Measurements from ENCODE around the gene HUS1B. TPM values are rescaled to one million over a fixed set of nuclear protein-coding genes. Genes with fewer than 3 reads are reported as not detected.

HUS1B gene
- total RNA-seq, 1 experiment from 2014 or later: 0.10 TPM

- Histone ChIP-seq H3K27ac (no peak overlapping the region), H3K4me3 (no peak overlapping the region), H3K36me3 (no peaks in the 10 kb centered on the region), H3K9me3 (replicated peaks) (no peaks in the 10 kb centered on the region), H3K4me1 (peaks cover 4% of the 10 kb centered on the region), H3K27me3 (no peaks in the 10 kb centered on the region)
- no peak for DNase-seq
These were observed 35.0 kb downstream of the HUS1B start for GRCh38 chr6:621931-622330.

DNA sequence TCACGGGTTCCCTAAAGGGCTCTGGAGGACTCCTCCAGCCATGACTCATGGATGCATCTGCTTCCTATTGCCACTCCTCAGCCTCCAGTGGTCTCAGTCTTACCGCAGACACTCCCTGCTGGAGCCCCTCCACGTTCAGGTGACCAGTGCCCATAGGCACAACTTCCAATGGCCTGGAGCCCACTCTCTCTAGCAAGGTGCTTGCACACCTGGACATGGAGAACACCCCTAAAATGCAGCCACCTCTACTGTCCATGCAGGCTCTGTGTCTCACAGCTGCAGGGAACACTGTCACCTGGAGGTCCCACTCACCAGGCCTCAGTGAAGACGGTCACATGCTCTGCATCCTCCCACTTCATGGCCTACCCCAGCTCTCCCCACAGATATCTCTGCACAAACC is 36.0 kb downstream of the HUS1B start:
- no peaks in the 10 kb centered on the region for H3K9me3 ChIP-seq (replicated peaks)
- DNase-seq: no peak
- no peaks in the 10 kb centered on the region for H3K27me3 ChIP-seq
- H3K4me3 ChIP-seq: no peak overlapping the region
- peaks cover 4% of the 10 kb centered on the region for H3K4me1 ChIP-seq
- H3K27ac ChIP-seq: no peak overlapping the region
- H3K36me3 ChIP-seq: no peaks in the 10 kb centered on the region

DNA sequence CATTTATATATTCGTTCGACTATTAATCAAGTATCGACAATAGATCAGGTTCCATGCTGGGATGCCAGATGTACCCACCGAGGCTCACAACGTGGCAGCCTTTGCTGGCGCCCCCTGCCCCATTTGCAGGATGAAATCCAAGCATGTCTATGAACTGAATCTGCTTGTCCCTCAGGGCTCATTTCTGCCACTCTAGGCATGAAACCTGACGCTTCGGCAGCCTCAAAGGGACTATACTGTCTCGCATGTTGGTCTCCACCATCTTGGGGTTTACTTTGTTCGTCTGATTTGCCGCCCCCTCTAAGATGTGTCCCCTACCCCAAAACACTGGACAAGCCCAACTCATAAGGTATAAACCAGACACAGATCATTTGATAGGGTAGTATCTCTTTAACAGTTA is 36.7 kb downstream of the HUS1B start:
- no peak overlapping the region for H3K4me3 ChIP-seq
- DNase-seq: no peak
- H3K27me3 ChIP-seq: no peaks in the 10 kb centered on the region
- H3K4me1 ChIP-seq: no peaks in the 10 kb centered on the region
- H3K9me3 ChIP-seq (replicated peaks): no peaks in the 10 kb centered on the region
- H3K36me3 ChIP-seq: no peaks in the 10 kb centered on the region
- no peak overlapping the region for H3K27ac ChIP-seq

GRCh38 chr6:617456-618100 is 39.3 kb downstream of the HUS1B start:
- Histone ChIP-seq H3K27me3 (no peaks in the 10 kb centered on the region), H3K27ac (no peak overlapping the region), H3K36me3 (no peaks in the 10 kb centered on the region), H3K4me3 (no peak overlapping the region), H3K9me3 (replicated peaks) (no peaks in the 10 kb centered on the region), H3K4me1 (no peaks in the 10 kb centered on the region)
- peak in 1 of 2 experiments; percentile 14 for DNase-seq

GRCh38 chr6:613981-614380 is 42.9 kb downstream of the HUS1B start:
- no peak overlapping the region for H3K27ac ChIP-seq
- no peaks in the 10 kb centered on the region for H3K9me3 ChIP-seq (replicated peaks)
- H3K4me1 ChIP-seq: no peaks in the 10 kb centered on the region
- no peak for DNase-seq
- no peaks in the 10 kb centered on the region for H3K27me3 ChIP-seq
- H3K36me3 ChIP-seq: no peaks in the 10 kb centered on the region
- H3K4me3 ChIP-seq: no peak overlapping the region

DNA sequence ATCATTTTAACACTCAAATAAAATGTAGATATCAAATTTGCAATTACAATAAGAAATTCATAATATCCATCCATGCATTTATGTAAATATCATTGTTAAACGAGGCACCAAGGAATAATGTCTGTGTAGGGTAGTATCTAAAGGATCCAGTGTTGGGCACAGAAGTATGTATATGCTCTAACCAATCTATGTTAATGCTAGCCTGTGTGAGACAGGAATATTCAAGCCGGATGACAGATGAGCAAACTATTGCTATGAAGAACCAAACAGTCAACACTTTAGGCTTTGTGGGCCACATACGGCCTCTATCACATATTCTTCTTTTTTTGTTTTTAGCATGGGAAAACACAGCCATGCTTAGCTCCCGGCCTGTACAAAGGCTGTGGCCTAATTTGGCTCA is 45.0 kb downstream of the HUS1B start:
- no peak for DNase-seq
- Histone ChIP-seq H3K4me1 (no peaks in the 10 kb centered on the region), H3K9me3 (replicated peaks) (no peaks in the 10 kb centered on the region), H3K36me3 (no peaks in the 10 kb centered on the region), H3K4me3 (no peak overlapping the region), H3K27ac (no peak overlapping the region), H3K27me3 (no peaks in the 10 kb centered on the region)

DNA sequence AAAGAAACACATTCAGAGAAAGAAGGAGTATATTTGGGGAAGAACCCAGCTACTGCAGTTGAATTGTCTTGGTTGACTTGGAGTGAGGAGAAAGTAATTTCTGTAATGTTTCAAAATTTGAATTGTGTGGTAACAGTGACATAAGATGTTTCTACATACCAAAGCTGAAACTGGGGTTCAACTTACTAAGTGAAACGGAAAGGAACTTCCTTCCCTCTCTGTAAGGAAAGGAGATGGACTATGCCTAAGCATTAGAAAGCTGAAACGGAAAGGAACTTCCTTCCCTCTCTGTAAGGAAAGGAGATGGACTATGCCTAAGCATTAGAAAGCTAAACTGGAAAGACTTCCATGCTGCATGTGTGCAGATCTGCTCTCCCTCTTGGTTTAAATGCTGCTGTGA is 46.0 kb downstream of the HUS1B start:
- no peaks in the 10 kb centered on the region for H3K36me3 ChIP-seq
- H3K27me3 ChIP-seq: no peaks in the 10 kb centered on the region
- no peak overlapping the region for H3K4me3 ChIP-seq
- no peaks in the 10 kb centered on the region for H3K9me3 ChIP-seq (replicated peaks)
- H3K4me1 ChIP-seq: no peaks in the 10 kb centered on the region
- H3K27ac ChIP-seq: no peak overlapping the region
- DNase-seq: no peak

GRCh38 chr6:609905-610304 is 47.0 kb downstream of the HUS1B start:
- no peaks in the 10 kb centered on the region for H3K27me3 ChIP-seq
- DNase-seq: no peak
- H3K9me3 ChIP-seq (replicated peaks): no peaks in the 10 kb centered on the region
- no peaks in the 10 kb centered on the region for H3K36me3 ChIP-seq
- H3K4me3 ChIP-seq: no peak overlapping the region
- H3K4me1 ChIP-seq: no peaks in the 10 kb centered on the region
- no peak overlapping the region for H3K27ac ChIP-seq

GRCh38 chr6:606829-607379 is 50.0 kb downstream of the HUS1B start:
- no peaks in the 10 kb centered on the region for H3K36me3 ChIP-seq
- no peak overlapping the region for H3K27ac ChIP-seq
- H3K9me3 ChIP-seq (replicated peaks): no peaks in the 10 kb centered on the region
- DNase-seq: no peak
- no peak overlapping the region for H3K4me3 ChIP-seq
- no peaks in the 10 kb centered on the region for H3K4me1 ChIP-seq
- no peaks in the 10 kb centered on the region for H3K27me3 ChIP-seq

Other genes starting within 250 kb of the HUS1B start
- 20.1 and 22.3 TPM in 2 replicates for gene EXOC2, start 36.0 kb upstream of the HUS1B start, total RNA-seq (2014; rRNA removed; shearing (Covaris generic))

Data from SJCRH30 (cell line).